ENCODE measurements around the gene EPB41L1. TPM values are rescaled to one million over a fixed set of nuclear protein-coding genes. Genes with fewer than 3 reads are reported as not detected.

Gene EPB41L1
- total RNA-seq, 1 experiment from 2014 or later, result 5.9 TPM

DNA sequence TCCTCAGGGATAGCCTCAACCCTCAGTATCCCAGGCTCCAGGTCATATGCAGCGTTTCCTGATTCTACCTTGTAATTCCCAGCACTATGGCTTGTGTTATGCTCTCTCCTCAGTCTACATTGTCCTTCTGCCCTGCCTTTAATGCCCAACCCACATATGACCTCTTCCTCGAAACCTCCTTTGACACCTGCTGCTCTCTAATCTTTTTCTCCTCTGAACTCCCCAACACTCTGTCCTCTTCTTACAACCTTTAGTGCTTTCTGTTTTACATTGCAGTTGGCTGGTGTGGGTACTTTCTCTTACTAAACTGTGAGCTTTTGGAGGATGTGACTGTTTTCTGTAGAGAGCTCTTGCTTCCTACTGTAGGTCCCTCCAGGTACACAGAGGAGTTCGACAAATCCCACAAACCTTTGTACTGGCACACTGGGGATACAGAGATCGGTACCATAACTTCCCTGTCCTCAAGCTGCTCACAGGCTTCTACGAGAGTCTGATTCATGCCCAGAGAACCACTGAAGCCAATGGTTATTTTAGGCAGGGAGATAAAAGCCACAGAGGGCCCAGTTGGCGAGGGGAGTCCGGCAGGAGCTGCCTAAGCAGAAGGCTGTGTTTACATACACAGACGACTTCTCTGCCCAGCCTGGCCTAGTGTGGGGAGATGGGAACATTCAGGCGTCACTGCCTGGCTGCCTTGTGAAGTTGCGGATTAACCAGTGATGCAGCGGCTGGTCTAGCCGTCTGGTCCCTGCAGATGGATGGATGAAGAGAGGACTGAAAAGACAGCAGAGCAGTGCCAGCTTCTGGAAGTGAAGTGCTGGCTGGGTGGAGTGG is 8.4 kb upstream of the EPB41L1 start:
- no peak overlapping the region for H3K4me3 ChIP-seq (ENCODE audit: low read length)
- no peak overlapping the region for H2AFZ ChIP-seq (ENCODE audit: low read length)
- H3K9ac ChIP-seq (ENCODE audit: low read length), result no peak overlapping the region
- no peaks in the 10 kb centered on the region for H3K36me3 ChIP-seq (ENCODE audit: insufficient read depth, low read length)
- H3K27me3 ChIP-seq (ENCODE audit: low read length), result no peaks in the 10 kb centered on the region
- no peaks in the 10 kb centered on the region for H3K79me2 ChIP-seq (ENCODE audit: low read length)
- H3K9me3 ChIP-seq (ENCODE audit: low read length), result no peaks in the 10 kb centered on the region
- no peaks in the 10 kb centered on the region for H3K9me2 ChIP-seq (replicated peaks; ENCODE audit: insufficient read depth, low read length)
- no peaks in the 10 kb centered on the region for H4K20me1 ChIP-seq (ENCODE audit: insufficient read depth, low read depth, low read length)
- DNase-seq, result no peak
- H3K27ac ChIP-seq (ENCODE audit: low read length), result no peak overlapping the region
- H3K4me1 ChIP-seq (ENCODE audit: low read length), result peaks cover 15% of the 10 kb centered on the region
- no peak overlapping the region for H3K4me2 ChIP-seq (ENCODE audit: low read depth, low read length, poor library complexity, severe bottlenecking)

DNA sequence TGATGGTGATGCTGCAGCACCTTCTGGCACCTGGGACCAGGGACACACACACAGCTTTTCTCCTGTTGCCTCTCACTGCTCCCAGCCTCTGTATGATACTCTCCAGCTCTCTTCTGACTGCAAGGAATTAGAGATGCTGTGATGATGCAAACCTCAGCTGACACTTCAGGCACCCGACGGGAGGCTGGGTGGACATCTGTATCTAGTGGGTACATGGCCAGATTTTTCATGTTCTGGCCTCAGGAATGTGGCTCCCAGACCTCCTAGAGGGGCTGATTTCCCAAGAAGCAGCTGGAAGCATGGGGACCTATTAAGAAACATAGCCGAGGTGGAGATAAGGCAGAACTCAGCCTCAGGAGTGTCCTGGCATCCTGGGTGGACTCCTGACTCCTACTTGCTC is 6.8 kb upstream of the EPB41L1 start:
- H3K27me3 ChIP-seq (ENCODE audit: low read length), result no peaks in the 10 kb centered on the region
- no peaks in the 10 kb centered on the region for H3K9me2 ChIP-seq (replicated peaks; ENCODE audit: insufficient read depth, low read length)
- H3K9me3 ChIP-seq (ENCODE audit: low read length), result no peaks in the 10 kb centered on the region
- DNase-seq, result no peak
- H3K9ac ChIP-seq (ENCODE audit: low read length), result no peak overlapping the region
- H3K36me3 ChIP-seq (ENCODE audit: insufficient read depth, low read length), result no peaks in the 10 kb centered on the region
- H3K4me2 ChIP-seq (ENCODE audit: low read depth, low read length, poor library complexity, severe bottlenecking), result no peak overlapping the region
- H3K4me3 ChIP-seq (ENCODE audit: low read length), result no peak overlapping the region
- H3K4me1 ChIP-seq (ENCODE audit: low read length), result peaks cover 9% of the 10 kb centered on the region
- no peak overlapping the region for H3K27ac ChIP-seq (ENCODE audit: low read length)
- no peaks in the 10 kb centered on the region for H3K79me2 ChIP-seq (ENCODE audit: low read length)
- no peaks in the 10 kb centered on the region for H4K20me1 ChIP-seq (ENCODE audit: insufficient read depth, low read depth, low read length)
- H2AFZ ChIP-seq (ENCODE audit: low read length), result no peak overlapping the region

DNA sequence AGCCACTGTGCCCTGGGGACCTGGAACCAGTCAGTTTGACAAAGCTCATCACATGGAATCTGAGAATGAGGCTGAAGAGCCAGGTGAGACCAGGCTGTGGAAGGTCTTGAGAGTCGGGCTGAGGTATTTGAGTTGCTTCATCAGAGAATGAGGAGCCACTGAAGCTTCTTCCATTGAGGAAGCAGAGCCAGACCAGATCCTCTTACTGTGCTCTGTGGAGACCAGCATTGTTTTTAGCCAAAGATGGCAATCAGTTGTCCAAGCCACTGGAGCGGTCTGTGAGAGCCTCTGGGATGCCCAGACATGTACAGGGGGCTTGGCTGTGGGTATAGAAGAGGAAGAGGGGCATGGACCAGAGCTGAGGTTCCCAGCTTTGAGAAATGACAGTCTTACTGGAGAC is 6.1 kb upstream of the EPB41L1 start:
- DNase-seq, result no peak
- H3K27ac ChIP-seq (ENCODE audit: low read length), result no peak overlapping the region
- no peaks in the 10 kb centered on the region for H3K36me3 ChIP-seq (ENCODE audit: insufficient read depth, low read length)
- H3K9me2 ChIP-seq (replicated peaks; ENCODE audit: insufficient read depth, low read length), result no peaks in the 10 kb centered on the region
- no peaks in the 10 kb centered on the region for H3K9me3 ChIP-seq (ENCODE audit: low read length)
- no peaks in the 10 kb centered on the region for H3K27me3 ChIP-seq (ENCODE audit: low read length)
- H4K20me1 ChIP-seq (ENCODE audit: insufficient read depth, low read depth, low read length), result no peaks in the 10 kb centered on the region
- no peak overlapping the region for H3K4me2 ChIP-seq (ENCODE audit: low read depth, low read length, poor library complexity, severe bottlenecking)
- no peaks in the 10 kb centered on the region for H3K79me2 ChIP-seq (ENCODE audit: low read length)
- peaks cover 2% of the 10 kb centered on the region for H3K4me1 ChIP-seq (ENCODE audit: low read length)
- H2AFZ ChIP-seq (ENCODE audit: low read length), result no peak overlapping the region
- no peak overlapping the region for H3K9ac ChIP-seq (ENCODE audit: low read length)
- no peak overlapping the region for H3K4me3 ChIP-seq (ENCODE audit: low read length)

DNA sequence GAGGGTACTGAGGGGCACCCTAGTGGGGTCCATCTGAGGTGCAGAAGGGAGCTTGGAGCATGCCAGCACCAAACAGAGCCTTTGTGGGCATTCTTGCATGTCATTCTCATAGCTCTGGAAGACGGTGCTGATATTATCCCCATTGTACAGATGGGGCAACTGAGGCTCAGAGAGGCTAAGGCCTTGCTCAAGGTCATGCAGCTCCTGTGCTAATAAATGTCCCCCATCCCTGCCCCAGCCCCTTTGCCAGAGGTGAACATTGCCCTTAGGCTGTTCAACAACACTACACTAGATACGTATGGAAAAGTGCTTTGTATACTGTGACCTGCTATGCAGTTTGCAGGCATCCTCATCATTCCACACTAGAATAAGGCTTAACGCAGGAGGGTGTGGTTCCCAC is 5.5 kb upstream of the EPB41L1 start:
- Histone ChIP-seq H3K4me1 (ENCODE audit: low read length) (no peaks in the 10 kb centered on the region), H3K36me3 (ENCODE audit: insufficient read depth, low read length) (no peaks in the 10 kb centered on the region), H3K9me2 (replicated peaks; ENCODE audit: insufficient read depth, low read length) (no peaks in the 10 kb centered on the region), H4K20me1 (ENCODE audit: insufficient read depth, low read depth, low read length) (no peaks in the 10 kb centered on the region), H3K79me2 (ENCODE audit: low read length) (no peaks in the 10 kb centered on the region), H2AFZ (ENCODE audit: low read length) (no peak overlapping the region), H3K4me3 (ENCODE audit: low read length) (no peak overlapping the region), H3K27me3 (ENCODE audit: low read length) (no peaks in the 10 kb centered on the region), H3K9me3 (ENCODE audit: low read length) (no peaks in the 10 kb centered on the region), H3K9ac (ENCODE audit: low read length) (no peak overlapping the region), H3K27ac (ENCODE audit: low read length) (no peak overlapping the region), H3K4me2 (ENCODE audit: low read depth, low read length, poor library complexity, severe bottlenecking) (no peak overlapping the region)
- no peak for DNase-seq

DNA sequence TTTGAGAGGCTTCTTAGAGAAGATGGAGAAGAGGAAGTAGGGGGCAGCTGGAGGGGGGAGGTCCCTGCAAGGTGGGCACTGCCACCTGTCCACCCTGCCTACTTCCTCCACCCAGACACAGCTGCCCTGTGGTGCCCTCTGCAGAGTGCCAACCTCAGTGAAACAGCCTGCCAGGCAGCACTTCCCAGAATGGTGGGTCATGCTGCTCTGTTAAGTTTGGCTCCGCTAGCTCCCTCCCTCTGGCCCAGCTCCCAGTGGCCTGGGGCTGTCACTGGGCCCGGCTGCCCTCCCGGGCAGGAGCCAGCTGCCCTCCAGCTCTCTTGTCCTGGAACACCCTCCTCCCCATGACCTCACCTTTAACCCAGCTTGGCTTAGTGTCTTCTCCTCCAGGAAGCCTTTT is 5.1 kb upstream of the EPB41L1 start:
- H3K27me3 ChIP-seq (ENCODE audit: low read length), result no peaks in the 10 kb centered on the region
- no peak for DNase-seq
- no peak overlapping the region for H3K27ac ChIP-seq (ENCODE audit: low read length)
- no peaks in the 10 kb centered on the region for H3K79me2 ChIP-seq (ENCODE audit: low read length)
- H3K4me3 ChIP-seq (ENCODE audit: low read length), result no peak overlapping the region
- H4K20me1 ChIP-seq (ENCODE audit: insufficient read depth, low read depth, low read length), result no peaks in the 10 kb centered on the region
- no peak overlapping the region for H3K4me2 ChIP-seq (ENCODE audit: low read depth, low read length, poor library complexity, severe bottlenecking)
- no peaks in the 10 kb centered on the region for H3K36me3 ChIP-seq (ENCODE audit: insufficient read depth, low read length)
- no peak overlapping the region for H2AFZ ChIP-seq (ENCODE audit: low read length)
- no peaks in the 10 kb centered on the region for H3K9me2 ChIP-seq (replicated peaks; ENCODE audit: insufficient read depth, low read length)
- no peaks in the 10 kb centered on the region for H3K9me3 ChIP-seq (ENCODE audit: low read length)
- no peak overlapping the region for H3K9ac ChIP-seq (ENCODE audit: low read length)
- H3K4me1 ChIP-seq (ENCODE audit: low read length), result no peaks in the 10 kb centered on the region

DNA sequence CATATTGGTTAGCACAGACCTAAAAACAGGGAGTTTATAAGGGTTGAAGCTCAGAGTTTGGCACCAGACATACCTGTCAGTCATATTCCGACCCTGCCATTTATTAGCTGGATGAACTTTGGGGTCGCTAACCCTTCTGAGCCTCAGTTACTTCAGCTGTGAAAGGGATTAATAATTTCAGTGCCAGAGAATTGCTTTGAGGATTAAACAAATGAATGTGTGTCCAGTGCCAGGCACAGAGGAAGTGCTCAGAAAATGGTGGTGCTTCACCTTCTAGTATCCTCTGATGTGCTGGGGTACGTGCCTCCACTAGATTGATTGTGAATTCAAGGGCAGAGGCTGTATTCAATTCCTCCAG is 4.1 kb upstream of the EPB41L1 start:
- H3K36me3 ChIP-seq (ENCODE audit: insufficient read depth, low read length), result no peaks in the 10 kb centered on the region
- H4K20me1 ChIP-seq (ENCODE audit: insufficient read depth, low read depth, low read length), result no peaks in the 10 kb centered on the region
- no peak overlapping the region for H3K9ac ChIP-seq (ENCODE audit: low read length)
- no peak overlapping the region for H2AFZ ChIP-seq (ENCODE audit: low read length)
- no peak overlapping the region for H3K27ac ChIP-seq (ENCODE audit: low read length)
- H3K4me1 ChIP-seq (ENCODE audit: low read length), result no peaks in the 10 kb centered on the region
- no peaks in the 10 kb centered on the region for H3K79me2 ChIP-seq (ENCODE audit: low read length)
- no peaks in the 10 kb centered on the region for H3K9me3 ChIP-seq (ENCODE audit: low read length)
- no peaks in the 10 kb centered on the region for H3K9me2 ChIP-seq (replicated peaks; ENCODE audit: insufficient read depth, low read length)
- H3K4me2 ChIP-seq (ENCODE audit: low read depth, low read length, poor library complexity, severe bottlenecking), result no peak overlapping the region
- H3K27me3 ChIP-seq (ENCODE audit: low read length), result no peaks in the 10 kb centered on the region
- no peak overlapping the region for H3K4me3 ChIP-seq (ENCODE audit: low read length)
- no peak for DNase-seq

DNA sequence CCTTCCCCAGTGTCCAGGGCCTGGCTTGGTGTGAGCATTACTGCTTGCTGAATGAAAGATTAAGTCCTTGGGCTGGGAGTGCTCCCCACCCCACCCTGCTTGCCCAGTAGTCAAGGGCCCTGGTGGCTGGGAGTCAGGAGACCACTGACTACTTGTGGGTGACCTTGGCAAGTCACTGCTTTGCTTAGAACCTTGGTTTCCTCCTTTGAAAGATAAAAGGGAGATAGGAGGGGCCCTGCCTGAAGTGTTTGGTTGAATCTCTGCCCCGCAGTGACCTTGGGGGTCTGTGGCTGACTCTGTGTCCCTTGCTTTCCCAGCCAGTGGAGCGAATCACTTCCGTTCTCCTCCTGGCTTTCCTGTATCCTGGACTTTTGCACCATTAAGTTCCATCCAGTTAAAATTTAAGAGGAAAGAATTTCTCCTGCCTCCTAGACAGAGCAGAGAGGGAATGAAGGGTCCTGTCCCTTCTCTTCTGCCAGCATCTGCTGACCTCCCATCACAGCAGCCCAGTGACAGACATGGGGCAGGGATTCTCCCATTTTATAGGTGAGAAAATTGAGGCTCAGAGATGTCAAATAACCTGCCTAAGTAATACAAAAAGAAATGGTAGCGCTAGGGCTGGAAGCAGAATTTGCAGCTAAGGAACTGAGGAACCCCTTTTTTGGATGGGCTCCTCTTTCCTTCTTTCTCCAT is 3.5 kb upstream of the EPB41L1 start:
- Histone ChIP-seq H3K9me3 (ENCODE audit: low read length) (no peaks in the 10 kb centered on the region), H3K9ac (ENCODE audit: low read length) (no peak overlapping the region), H2AFZ (ENCODE audit: low read length) (no peak overlapping the region), H3K27me3 (ENCODE audit: low read length) (no peaks in the 10 kb centered on the region), H3K4me2 (ENCODE audit: low read depth, low read length, poor library complexity, severe bottlenecking) (no peak overlapping the region), H3K9me2 (replicated peaks; ENCODE audit: insufficient read depth, low read length) (no peaks in the 10 kb centered on the region), H3K36me3 (ENCODE audit: insufficient read depth, low read length) (no peaks in the 10 kb centered on the region), H3K4me3 (ENCODE audit: low read length) (no peak overlapping the region), H3K4me1 (ENCODE audit: low read length) (no peaks in the 10 kb centered on the region), H3K27ac (ENCODE audit: low read length) (no peak overlapping the region), H4K20me1 (ENCODE audit: insufficient read depth, low read depth, low read length) (no peaks in the 10 kb centered on the region), H3K79me2 (ENCODE audit: low read length) (no peaks in the 10 kb centered on the region)
- DNase-seq, result no peak

DNA sequence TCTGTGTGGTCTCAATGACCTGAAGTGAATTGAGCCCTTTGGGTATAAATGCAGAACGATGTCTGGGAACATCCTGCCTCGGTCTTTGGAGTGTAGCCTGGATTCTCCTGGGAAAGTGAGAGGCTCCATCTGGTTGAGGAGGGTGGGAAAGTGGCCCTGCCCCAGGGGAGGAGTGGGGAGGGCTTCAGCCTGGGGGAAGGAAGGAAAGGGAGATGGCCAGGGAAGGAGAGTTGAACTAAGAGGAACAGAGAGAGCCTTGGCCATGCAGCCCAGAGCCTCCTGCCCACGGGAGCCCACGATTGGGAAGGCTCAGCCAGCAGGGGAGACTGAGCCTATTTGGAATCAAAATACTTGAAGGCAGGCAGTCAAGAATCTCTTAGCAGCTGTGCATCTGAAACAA is 2.3 kb upstream of the EPB41L1 start:
- Histone ChIP-seq H3K27ac (ENCODE audit: low read length) (no peak overlapping the region), H3K9ac (ENCODE audit: low read length) (no peak overlapping the region), H3K36me3 (ENCODE audit: insufficient read depth, low read length) (no peaks in the 10 kb centered on the region), H3K79me2 (ENCODE audit: low read length) (no peaks in the 10 kb centered on the region), H2AFZ (ENCODE audit: low read length) (no peak overlapping the region), H3K4me2 (ENCODE audit: low read depth, low read length, poor library complexity, severe bottlenecking) (no peak overlapping the region), H3K27me3 (ENCODE audit: low read length) (no peaks in the 10 kb centered on the region), H3K9me3 (ENCODE audit: low read length) (no peaks in the 10 kb centered on the region), H3K4me1 (ENCODE audit: low read length) (no peaks in the 10 kb centered on the region), H4K20me1 (ENCODE audit: insufficient read depth, low read depth, low read length) (0 out of 2 replicates have a peak, but pooled peaks cover 3% of the 10 kb centered on the region), H3K4me3 (ENCODE audit: low read length) (no peak overlapping the region), H3K9me2 (replicated peaks; ENCODE audit: insufficient read depth, low read length) (no peaks in the 10 kb centered on the region)
- no peak for DNase-seq

Data from Karpas-422 (cell line).